Right lobe of liver (tissue), 4 donors: Measurements from ENCODE around the gene ZGRF1.

Experiments used
- POLR2A ChIP-seq: fragments of 450-650 bp; IDR thresholded peaks from one replicate; pipeline ENCODE4 v1.6.1; 2017; ENCODE audit warnings: antibody characterized with exemption, mild to moderate bottlenecking
- TF ChIP-seq, protein P1 (sequence below), 4 donors: fragments of 200-600 bp in 3 of 4; fragments of 450-650 bp in 1 of 4; IDR thresholded peaks; one replicate each; pipeline versions ENCODE4 v1.5.1 to v1.8.0; 2016 to 2022; ENCODE audit warnings: antibody characterized with exemption in 4 of 4, mild to moderate bottlenecking in 2 of 4
- donor health status: DM: no; HTN: no; CAD: no.
- donor health status: DM: no; HTN: no; CAD: no.
- donor health status: DM: no; HTN: yes; CAD: no.

DNA sequence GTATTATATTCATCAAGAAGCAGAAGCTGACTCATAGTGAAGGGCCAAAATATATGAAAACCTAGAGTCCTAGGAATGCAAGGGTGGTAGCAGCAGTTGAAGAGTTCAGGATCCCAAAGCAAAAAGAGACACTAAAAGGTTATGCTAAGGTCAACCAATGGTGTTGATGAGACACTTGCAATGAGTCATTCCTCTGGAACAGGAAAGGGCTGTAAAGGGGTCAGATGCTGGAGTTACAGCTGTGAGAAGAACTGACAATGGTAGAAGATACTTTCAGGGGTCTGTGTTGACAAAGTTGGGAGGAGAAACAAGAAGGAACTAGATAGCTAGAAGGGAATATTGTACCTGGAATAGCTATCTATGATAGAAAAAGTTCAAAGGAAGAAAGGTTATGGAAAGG is 47.5 kb downstream of the ZGRF1 start:
- TF ChIP-seq, protein P1, sequence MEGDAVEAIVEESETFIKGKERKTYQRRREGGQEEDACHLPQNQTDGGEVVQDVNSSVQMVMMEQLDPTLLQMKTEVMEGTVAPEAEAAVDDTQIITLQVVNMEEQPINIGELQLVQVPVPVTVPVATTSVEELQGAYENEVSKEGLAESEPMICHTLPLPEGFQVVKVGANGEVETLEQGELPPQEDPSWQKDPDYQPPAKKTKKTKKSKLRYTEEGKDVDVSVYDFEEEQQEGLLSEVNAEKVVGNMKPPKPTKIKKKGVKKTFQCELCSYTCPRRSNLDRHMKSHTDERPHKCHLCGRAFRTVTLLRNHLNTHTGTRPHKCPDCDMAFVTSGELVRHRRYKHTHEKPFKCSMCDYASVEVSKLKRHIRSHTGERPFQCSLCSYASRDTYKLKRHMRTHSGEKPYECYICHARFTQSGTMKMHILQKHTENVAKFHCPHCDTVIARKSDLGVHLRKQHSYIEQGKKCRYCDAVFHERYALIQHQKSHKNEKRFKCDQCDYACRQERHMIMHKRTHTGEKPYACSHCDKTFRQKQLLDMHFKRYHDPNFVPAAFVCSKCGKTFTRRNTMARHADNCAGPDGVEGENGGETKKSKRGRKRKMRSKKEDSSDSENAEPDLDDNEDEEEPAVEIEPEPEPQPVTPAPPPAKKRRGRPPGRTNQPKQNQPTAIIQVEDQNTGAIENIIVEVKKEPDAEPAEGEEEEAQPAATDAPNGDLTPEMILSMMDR (IDR thresholded peaks at IDR 0.05) = no peak
- TF ChIP-seq POLR2A = no peak
